T-helper 2 cell treated with Interferon-gamma antibody and Interleukin-4, amounts not matched to agents 5 μg/mL and 100 μg/mL, for 36 hours (primary cell): Measurements from ENCODE around the gene PDK2.

Experiments
- DNase-seq: peaks from one replicate; pipeline ENCODE4 v3.0.0; 2021; ENCODE audit warnings: low spot score
- H3K27ac Mint-ChIP-seq: one replicate; pipeline ENCODE4 v1.8.0; 2021; ENCODE audit warnings: mild to moderate bottlenecking, mixed read lengths
- H3K27me3 Mint-ChIP-seq: one replicate; pipeline ENCODE4 v1.8.0; 2021; ENCODE audit warnings: low read depth, mixed read lengths
- H3K36me3 Mint-ChIP-seq: one replicate; pipeline ENCODE4 v1.8.0; 2021; ENCODE audit warnings: low read depth, mixed read lengths
- H3K4me1 Mint-ChIP-seq: one replicate; pipeline ENCODE4 v1.8.0; 2021; ENCODE audit warnings: low read depth, mixed read lengths
- H3K4me3 Mint-ChIP-seq: one replicate; pipeline ENCODE4 v1.8.0; 2022; ENCODE audit warnings: mild to moderate bottlenecking, moderate library complexity, mixed read lengths
- H3K9me3 Mint-ChIP-seq: one replicate; pipeline ENCODE4 v1.8.0; 2021; ENCODE audit warnings: mixed read lengths

PDK2 gene

DNA sequence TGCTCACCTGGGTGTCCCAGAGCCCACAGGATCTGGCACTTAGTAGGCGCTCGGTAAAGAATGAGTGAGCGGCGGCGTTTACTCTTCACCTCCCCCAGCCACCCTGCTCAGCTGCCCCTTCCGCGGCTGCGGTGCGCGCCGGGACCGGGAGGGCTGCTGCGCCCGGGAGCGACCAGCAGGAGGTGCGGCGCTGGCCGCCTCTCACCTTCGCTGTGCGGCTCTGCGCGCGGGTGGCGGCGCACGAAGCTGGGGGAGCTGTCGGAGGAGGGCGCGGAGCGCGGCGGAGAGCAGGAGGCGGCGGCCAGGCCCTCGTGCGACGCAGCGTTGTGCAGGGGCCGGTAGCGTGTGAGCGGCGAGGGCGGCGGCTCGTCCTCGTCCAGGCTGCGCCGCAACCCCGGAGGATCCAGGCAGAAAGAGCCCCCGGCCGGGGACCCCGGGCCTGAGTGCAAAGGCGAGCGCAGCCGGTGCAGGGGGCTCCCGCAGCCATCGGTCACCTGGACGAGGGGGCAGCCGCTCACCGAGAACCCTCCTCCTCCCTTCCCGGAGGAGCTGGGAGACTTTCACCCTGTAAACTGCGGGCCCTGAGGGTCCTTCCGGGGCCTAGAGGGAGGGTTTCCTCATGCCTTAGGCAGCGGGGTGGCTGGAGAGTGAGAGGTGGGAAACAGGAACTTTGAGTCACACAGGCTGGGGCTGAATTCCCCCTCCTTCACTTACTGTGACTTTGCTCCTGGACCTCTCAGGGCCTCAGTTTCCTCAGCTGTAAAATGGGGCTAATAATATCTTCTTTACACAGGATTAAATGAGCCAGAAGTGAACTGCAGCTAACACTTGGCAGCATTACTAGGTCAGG is 22.3 kb downstream of the PDK2 start:
- peaks cover 60% of the 10 kb centered on the region for H3K27me3 Mint-ChIP-seq
- H3K4me3 Mint-ChIP-seq, result peak overlapping the region; percentile 33
- DNase-seq, result peak; percentile 55
- H3K27ac Mint-ChIP-seq, result no peak overlapping the region
- no peaks in the 10 kb centered on the region for H3K36me3 Mint-ChIP-seq
- H3K4me1 Mint-ChIP-seq, result peaks cover 10% of the 10 kb centered on the region
- H3K9me3 Mint-ChIP-seq, result no peaks in the 10 kb centered on the region

GRCh38 chr17:50118076-50118827 is 23.1 kb downstream of the PDK2 start:
- H3K9me3 Mint-ChIP-seq, result no peaks in the 10 kb centered on the region
- peaks cover 10% of the 10 kb centered on the region for H3K4me1 Mint-ChIP-seq
- H3K27me3 Mint-ChIP-seq, result peaks cover 66% of the 10 kb centered on the region
- no peak for DNase-seq
- H3K4me3 Mint-ChIP-seq, result no peak overlapping the region
- no peaks in the 10 kb centered on the region for H3K36me3 Mint-ChIP-seq
- no peak overlapping the region for H3K27ac Mint-ChIP-seq

- Mint-ChIP-seq H3K4me3 (no peak overlapping the region), H3K27me3 (peaks cover 66% of the 10 kb centered on the region), H3K36me3 (no peaks in the 10 kb centered on the region), H3K27ac (no peak overlapping the region), H3K9me3 (no peaks in the 10 kb centered on the region), H3K4me1 (peaks cover 10% of the 10 kb centered on the region)
- no peak for DNase-seq
Observed at GRCh38 chr17:50118828-50119218, 23.7 kb downstream of the PDK2 start.

GRCh38 chr17:50120475-50121253 is 25.5 kb downstream of the PDK2 start:
- no peak overlapping the region for H3K4me3 Mint-ChIP-seq
- H3K27me3 Mint-ChIP-seq, result peaks cover 68% of the 10 kb centered on the region
- no peak overlapping the region for H3K27ac Mint-ChIP-seq
- no peaks in the 10 kb centered on the region for H3K36me3 Mint-ChIP-seq
- H3K4me1 Mint-ChIP-seq, result peaks cover 4% of the 10 kb centered on the region
- no peaks in the 10 kb centered on the region for H3K9me3 Mint-ChIP-seq
- DNase-seq, result no peak

GRCh38 chr17:50122945-50123344 is 27.8 kb downstream of the PDK2 start:
- Mint-ChIP-seq H3K36me3 (no peaks in the 10 kb centered on the region), H3K27ac (no peak overlapping the region), H3K4me1 (peaks cover 5% of the 10 kb centered on the region), H3K4me3 (no peak overlapping the region), H3K9me3 (no peaks in the 10 kb centered on the region), H3K27me3 (peaks cover 66% of the 10 kb centered on the region)
- no peak for DNase-seq

- Mint-ChIP-seq H3K27ac (no peak overlapping the region), H3K4me3 (no peak overlapping the region), H3K36me3 (no peaks in the 10 kb centered on the region), H3K9me3 (no peaks in the 10 kb centered on the region), H3K27me3 (peaks cover 67% of the 10 kb centered on the region), H3K4me1 (peaks cover 12% of the 10 kb centered on the region)
- DNase-seq, result no peak
Observed at GRCh38 chr17:50123649-50124349, 28.6 kb downstream of the PDK2 start.

GRCh38 chr17:50125420-50125997 is 30.4 kb downstream of the PDK2 start:
- Mint-ChIP-seq H3K9me3 (no peaks in the 10 kb centered on the region), H3K27me3 (peaks cover 57% of the 10 kb centered on the region), H3K4me3 (no peak overlapping the region), H3K36me3 (no peaks in the 10 kb centered on the region), H3K4me1 (peaks cover 14% of the 10 kb centered on the region), H3K27ac (no peak overlapping the region)
- DNase-seq, result no peak

DNA sequence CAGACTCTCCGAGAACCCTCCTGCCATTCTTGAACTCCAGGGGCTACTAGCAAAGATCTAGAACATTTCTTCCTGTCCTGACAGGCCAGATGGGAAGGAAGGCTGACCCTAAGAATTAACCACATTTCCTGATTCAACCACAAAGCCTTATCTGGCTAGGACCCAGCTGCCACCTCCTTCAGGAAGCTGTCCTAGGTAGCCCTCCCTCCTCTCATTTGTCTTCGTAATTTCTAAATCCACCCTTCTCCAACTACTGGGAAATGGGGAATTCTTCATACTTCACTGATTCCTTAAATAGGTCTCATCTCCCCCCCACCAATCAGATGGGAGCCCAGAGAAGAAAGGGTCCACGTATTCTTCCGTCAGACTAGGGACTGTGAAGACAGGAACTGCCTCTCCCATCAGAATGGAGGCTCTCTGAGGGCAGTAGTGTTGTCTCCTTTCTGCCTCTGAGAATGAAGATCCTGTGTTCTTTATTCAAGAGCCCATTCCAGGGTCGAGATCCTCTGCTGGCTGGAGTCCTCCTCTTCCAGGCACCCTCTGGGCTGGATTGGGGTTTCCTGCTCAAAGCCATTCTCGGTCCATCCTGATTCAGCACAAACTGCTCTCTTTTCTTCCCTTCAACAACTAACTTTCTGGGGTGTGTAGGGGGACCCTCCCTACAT is 32.7 kb downstream of the PDK2 start:
- Mint-ChIP-seq H3K4me3 (no peak overlapping the region), H3K9me3 (no peaks in the 10 kb centered on the region), H3K27me3 (peaks cover 42% of the 10 kb centered on the region), H3K36me3 (peaks cover 18% of the 10 kb centered on the region), H3K27ac (no peak overlapping the region), H3K4me1 (peaks cover 32% of the 10 kb centered on the region)
- no peak for DNase-seq

GRCh38 chr17:50128441-50129352 is 33.5 kb downstream of the PDK2 start:
- no peak for DNase-seq
- Mint-ChIP-seq H3K4me1 (peaks cover 32% of the 10 kb centered on the region), H3K4me3 (peak overlapping the region; percentile 41), H3K27ac (peak overlapping the region; percentile 51), H3K36me3 (peaks cover 22% of the 10 kb centered on the region), H3K27me3 (peaks cover 39% of the 10 kb centered on the region), H3K9me3 (no peaks in the 10 kb centered on the region)

DNA sequence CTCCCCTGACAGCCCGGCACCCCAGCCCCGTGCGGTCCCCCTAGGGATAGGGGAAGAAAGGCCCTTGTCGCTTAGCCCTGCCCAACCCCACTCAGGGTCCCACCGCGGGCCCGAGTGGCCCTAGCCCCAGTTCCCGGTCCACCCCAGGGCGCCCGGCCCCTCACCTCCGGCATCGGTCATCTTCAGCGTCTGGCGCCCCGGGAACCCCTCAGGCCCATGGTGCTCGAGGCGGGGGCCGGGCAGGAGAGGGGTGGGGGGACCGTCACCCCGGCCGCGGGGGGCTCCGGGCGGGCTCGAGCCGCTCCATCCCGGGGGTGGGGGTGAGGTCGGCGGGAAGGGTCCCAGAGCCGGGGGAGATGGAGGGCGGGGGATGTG is 34.2 kb downstream of the PDK2 start:
- no peak for DNase-seq
- H3K4me3 Mint-ChIP-seq, result peak overlapping the region; percentile 71
- no peak overlapping the region for H3K27ac Mint-ChIP-seq
- peaks cover 39% of the 10 kb centered on the region for H3K27me3 Mint-ChIP-seq
- H3K36me3 Mint-ChIP-seq, result peaks cover 25% of the 10 kb centered on the region
- H3K4me1 Mint-ChIP-seq, result peaks cover 32% of the 10 kb centered on the region
- no peaks in the 10 kb centered on the region for H3K9me3 Mint-ChIP-seq

DNA sequence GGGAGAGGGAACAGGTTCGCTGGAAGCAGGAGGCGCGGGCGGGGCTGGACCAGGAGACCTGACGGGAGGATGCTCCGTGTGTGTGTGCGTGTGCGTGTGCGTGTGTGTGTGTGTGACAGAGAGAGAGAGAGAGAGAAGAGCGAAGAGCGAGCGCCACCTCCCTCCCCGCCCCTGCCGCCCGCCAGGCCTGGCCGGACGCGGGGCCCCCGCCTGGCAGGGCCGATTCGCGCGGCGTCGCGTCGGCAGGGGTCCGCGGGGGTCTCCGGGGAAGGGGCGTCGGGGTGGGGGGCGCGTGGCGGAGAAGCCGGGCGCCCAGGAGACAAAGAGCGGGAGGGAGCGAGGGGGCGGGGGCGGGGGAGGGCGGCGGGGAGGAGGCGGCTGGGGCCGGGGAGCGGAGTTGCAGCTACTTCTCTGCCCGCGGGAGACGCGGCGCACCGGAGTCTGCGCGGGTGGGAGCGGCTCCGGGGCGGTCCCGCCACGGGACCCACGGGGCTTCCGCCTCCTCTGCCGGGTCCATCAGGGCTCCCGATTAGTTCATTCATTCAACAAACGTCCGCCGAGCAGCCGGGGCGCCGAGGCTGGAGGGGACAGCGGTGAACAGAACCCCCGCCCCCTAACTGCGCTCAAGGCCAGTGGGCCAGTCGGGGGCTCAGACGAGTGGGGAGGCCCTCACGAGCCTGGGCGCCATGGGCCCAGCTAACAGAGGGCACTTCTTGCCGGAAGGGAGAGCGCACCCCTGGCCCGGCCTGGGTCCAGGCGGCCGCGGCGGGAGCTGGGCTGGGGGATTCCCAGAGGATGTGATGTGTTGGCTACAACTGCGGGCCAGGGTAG is 34.8 kb downstream of the PDK2 start, which contains the start of gene SAMD14:
TSS of gene SAMD14 (minus strand) at position 433 of the 831 bp plus-strand sequence. CDS start 5,201 bp downstream, outside the sequence.
- H3K4me1 Mint-ChIP-seq, result peaks cover 32% of the 10 kb centered on the region
- no peaks in the 10 kb centered on the region for H3K9me3 Mint-ChIP-seq
- H3K27me3 Mint-ChIP-seq, result peaks cover 37% of the 10 kb centered on the region
- peak; percentile 27 for DNase-seq
- peak within 1 kb of the TSS; percentile 75 for H3K27ac Mint-ChIP-seq
- peak within 1 kb of the TSS; percentile 71 for H3K4me3 Mint-ChIP-seq
- H3K36me3 Mint-ChIP-seq, result peaks cover 25% of the 10 kb centered on the region
